ENCODE data around the gene TNS4. TPM values are rescaled to one million over a fixed set of nuclear protein-coding genes. Genes with fewer than 3 reads are reported as not detected.

The TNS4 gene
- total and polyA plus RNA-seq, 2 donors (not counting 1 experiment from before 2014, with no cell fraction given), result not detected

GRCh38 chr17:40491486-40491885 is 9.9 kb downstream of the TNS4 start:
- H3K4me3 ChIP-seq (ENCODE audit: control extremely low read depth in 1 of 5, extremely low read depth in 1 of 5, insufficient read depth in 1 of 5, low read depth in 2 of 5, low read length in 4 of 5), result no peak overlapping the region
- ChIA-PET POLR2A (no interaction called here), CTCF (interaction anchor here (1.0 to 1.5 kb wide), 3 partner anchors 10 to 41 kb away, joined by 3 to 4 read pairs (median 4); partner anchors contain the start of gene TNS4)
- no peak overlapping the region for H2AFZ ChIP-seq (ENCODE audit: insufficient read depth, low read depth, low read length, poor library complexity, severe bottlenecking)
- no peaks in the 10 kb centered on the region for H3K9me3 Mint-ChIP-seq (ENCODE audit: insufficient read depth)
- no peaks in the 10 kb centered on the region for H3K27me3 Mint-ChIP-seq
- H3K36me3 ChIP-seq (replicated peaks in 1 of 2; ENCODE audit: control extremely low read depth in 1 of 2, control insufficient read depth in 1 of 2, extremely low read depth in 1 of 2, insufficient read depth in 2 of 2, low read length in 1 of 2), result no peaks in the 10 kb centered on the region
- H3K4me1 ChIP-seq (ENCODE audit: control insufficient read depth in 2 of 2, insufficient read depth in 2 of 2, low read length in 2 of 2), result peaks cover 18 to 31% of the 10 kb centered on the region in 2 donors
- no peaks in the 10 kb centered on the region for H3K9me3 ChIP-seq (ENCODE audit: control extremely low read depth in 1 of 3, control insufficient read depth in 2 of 3, insufficient read depth in 1 of 3, low read length in 2 of 3)
- intact Hi-C loops (cut with micrococcal nuclease), result no loop called here
- no peaks in the 10 kb centered on the region for H3K27me3 ChIP-seq (replicated peaks in 1 of 4; ENCODE audit: control extremely low read depth in 1 of 4, control insufficient read depth in 3 of 4, insufficient read depth in 4 of 4, low read length in 3 of 4)
- H3K79me2 ChIP-seq (ENCODE audit: control insufficient read depth, insufficient read depth, low read length), result no peaks in the 10 kb centered on the region
- no peak overlapping the region for H3K27ac ChIP-seq (ENCODE audit: low read length in 2 of 2)
- ATAC-seq (ENCODE audit: low read depth) (no peak), DNase-seq (no peak)
- H3K4me2 ChIP-seq (replicated peaks; ENCODE audit: low read depth, low read length, poor library complexity, severe bottlenecking), result no peak overlapping the region
- H3K27ac Mint-ChIP-seq, result no peak overlapping the region
- TF ChIP-seq EZH2 (IDR thresholded peaks at IDR 0.05; ENCODE audit: borderline replicate concordance, insufficient read depth, low read depth, low read length, poor library complexity, severe bottlenecking) (no peak), CTCF (IDR thresholded peaks at IDR 0.05) (no peak)
- peaks cover 23% of the 10 kb centered on the region for H3K4me1 Mint-ChIP-seq
- no peak overlapping the region for H3K9ac ChIP-seq (ENCODE audit: low read length)
- 90% methylated on average over 5 of the region's 7 CpGs for WGBS (ENCODE audit: insufficient coverage)
- H4K20me1 ChIP-seq (ENCODE audit: control insufficient read depth, insufficient read depth, low read length, poor library complexity, severe bottlenecking), result no peaks in the 10 kb centered on the region
- no peak overlapping the region for H3K4me3 Mint-ChIP-seq

GRCh38 chr17:40490982-40491381 is 10.4 kb downstream of the TNS4 start:
- intact Hi-C loops (cut with micrococcal nuclease), result no loop called here
- Histone ChIP-seq H3K79me2 (ENCODE audit: control insufficient read depth, insufficient read depth, low read length) (no peaks in the 10 kb centered on the region), H3K27ac (ENCODE audit: low read length in 2 of 2) (no peak overlapping the region), H3K4me3 (ENCODE audit: control extremely low read depth in 1 of 5, extremely low read depth in 1 of 5, insufficient read depth in 1 of 5, low read depth in 2 of 5, low read length in 4 of 5) (no peak overlapping the region), H3K4me2 (replicated peaks; ENCODE audit: low read depth, low read length, poor library complexity, severe bottlenecking) (peak overlapping the region; percentile 53), H3K9me3 (ENCODE audit: control extremely low read depth in 1 of 3, control insufficient read depth in 2 of 3, insufficient read depth in 1 of 3, low read length in 2 of 3) (no peaks in the 10 kb centered on the region), H2AFZ (ENCODE audit: insufficient read depth, low read depth, low read length, poor library complexity, severe bottlenecking) (no peak overlapping the region), H4K20me1 (ENCODE audit: control insufficient read depth, insufficient read depth, low read length, poor library complexity, severe bottlenecking) (no peaks in the 10 kb centered on the region), H3K27me3 (replicated peaks in 1 of 4; ENCODE audit: control extremely low read depth in 1 of 4, control insufficient read depth in 3 of 4, insufficient read depth in 4 of 4, low read length in 3 of 4) (no peaks in the 10 kb centered on the region), H3K36me3 (replicated peaks in 1 of 2; ENCODE audit: control extremely low read depth in 1 of 2, control insufficient read depth in 1 of 2, extremely low read depth in 1 of 2, insufficient read depth in 2 of 2, low read length in 1 of 2) (no peaks in the 10 kb centered on the region), H3K9ac (ENCODE audit: low read length) (no peak overlapping the region), H3K4me1 (ENCODE audit: control insufficient read depth in 2 of 2, insufficient read depth in 2 of 2, low read length in 2 of 2) (peaks cover 18 to 31% of the 10 kb centered on the region in 2 donors)
- CTCF ChIA-PET, result interaction anchor here (1.0 to 1.5 kb wide), 4 partner anchors 11 to 69 kb away, joined by 3 to 6 read pairs (median 4); partner anchors contain the start of gene TNS4
- Mint-ChIP-seq H3K9me3 (ENCODE audit: insufficient read depth) (no peaks in the 10 kb centered on the region), H3K27ac (no peak overlapping the region), H3K27me3 (no peaks in the 10 kb centered on the region), H3K4me1 (peaks cover 23% of the 10 kb centered on the region), H3K4me3 (no peak overlapping the region)
- no peak for DNase-seq
- 100% methylated on average over 1 of the region's 2 CpGs for WGBS (ENCODE audit: insufficient coverage)
- no peak for ATAC-seq (ENCODE audit: low read depth)
- TF ChIP-seq EZH2 (IDR thresholded peaks at IDR 0.05; ENCODE audit: borderline replicate concordance, insufficient read depth, low read depth, low read length, poor library complexity, severe bottlenecking) (no peak), CTCF (IDR thresholded peaks at IDR 0.05) (no peak)
- POLR2A ChIA-PET, result interaction anchor here (0.6 kb wide), 1 partner anchor 10 kb away, joined by 4 read pairs; no protein-coding TSS in a partner anchor

Measured in B cell (primary cell).